ENCODE data around the gene TSBP1. TPM values are rescaled to one million over a fixed set of nuclear protein-coding genes. Genes with fewer than 3 reads are reported as not detected.

The TSBP1 gene
- total RNA-seq, 1 donor from 2014 or later, result not detected

- intact Hi-C loops (cut with DNase I), result no loop called here
- Histone ChIP-seq H3K9me3 (no peaks in the 10 kb centered on the region), H3K27ac (no peak overlapping the region), H3K36me3 (no peaks in the 10 kb centered on the region), H3K4me3 (no peak overlapping the region), H3K27me3 (no peaks in the 10 kb centered on the region), H3K4me1 (no peaks in the 10 kb centered on the region)
- no peak for DNase-seq (ENCODE audit: extremely low spot score in 2 of 2)
- TF ChIP-seq POLR2A (IDR thresholded peaks at IDR 0.05) (no peak), CTCF (IDR thresholded peaks at IDR 0.05) (no peak), POLR2AphosphoS5 (IDR thresholded peaks at IDR 0.05; ENCODE audit: insufficient read depth in 1 of 2, low read depth in 1 of 2) (no peak)
Measured at GRCh38 chr6:32355018-32355417, 16.7 kb downstream of the TSBP1 start.

- Histone ChIP-seq H3K4me3 (no peak overlapping the region), H3K9me3 (no peaks in the 10 kb centered on the region), H3K4me1 (no peaks in the 10 kb centered on the region), H3K27ac (no peak overlapping the region), H3K36me3 (no peaks in the 10 kb centered on the region), H3K27me3 (no peaks in the 10 kb centered on the region)
- intact Hi-C loops (cut with DNase I), result no loop called here
- no peak for DNase-seq (ENCODE audit: extremely low spot score in 2 of 2)
- TF ChIP-seq POLR2AphosphoS5 (IDR thresholded peaks at IDR 0.05; ENCODE audit: insufficient read depth in 1 of 2, low read depth in 1 of 2) (no peak), CTCF (IDR thresholded peaks at IDR 0.05) (no peak), POLR2A (IDR thresholded peaks at IDR 0.05) (no peak)
Measured at GRCh38 chr6:32353348-32353747, 18.4 kb downstream of the TSBP1 start.

GRCh38 chr6:32340242-32340641, 31.5 kb downstream of the TSBP1 start:
- intact Hi-C loops (cut with DNase I), result no loop called here
- H3K4me1 ChIP-seq, result no peaks in the 10 kb centered on the region
- no peaks in the 10 kb centered on the region for H3K36me3 ChIP-seq
- H3K9me3 ChIP-seq, result no peaks in the 10 kb centered on the region
- no peaks in the 10 kb centered on the region for H3K27me3 ChIP-seq
- no peak for DNase-seq (ENCODE audit: extremely low spot score in 2 of 2)
- no peak overlapping the region for H3K4me3 ChIP-seq
- TF ChIP-seq CTCF (IDR thresholded peaks at IDR 0.05), result no peak
- TF ChIP-seq POLR2A (IDR thresholded peaks at IDR 0.05), result no peak
- no peak for TF ChIP-seq POLR2AphosphoS5 (IDR thresholded peaks at IDR 0.05; ENCODE audit: insufficient read depth in 1 of 2, low read depth in 1 of 2)
- no peak overlapping the region for H3K27ac ChIP-seq

GRCh38 chr6:32337186-32337805, 34.4 kb downstream of the TSBP1 start:
- no peaks in the 10 kb centered on the region for H3K27me3 ChIP-seq
- DNase-seq (ENCODE audit: extremely low spot score in 2 of 2), result no peak
- TF ChIP-seq POLR2A (IDR thresholded peaks at IDR 0.05) (no peak), CTCF (IDR thresholded peaks at IDR 0.05) (no peak), POLR2AphosphoS5 (IDR thresholded peaks at IDR 0.05; ENCODE audit: insufficient read depth in 1 of 2, low read depth in 1 of 2) (no peak)
- H3K4me1 ChIP-seq, result no peaks in the 10 kb centered on the region
- intact Hi-C loops (cut with DNase I), result no loop called here
- H3K4me3 ChIP-seq, result no peak overlapping the region
- no peaks in the 10 kb centered on the region for H3K36me3 ChIP-seq
- H3K9me3 ChIP-seq, result no peaks in the 10 kb centered on the region
- no peak overlapping the region for H3K27ac ChIP-seq

GRCh38 chr6:32332433-32332832, 39.3 kb downstream of the TSBP1 start:
- Histone ChIP-seq H3K9me3 (no peaks in the 10 kb centered on the region), H3K36me3 (no peaks in the 10 kb centered on the region), H3K27me3 (no peaks in the 10 kb centered on the region), H3K4me1 (no peaks in the 10 kb centered on the region), H3K27ac (no peak overlapping the region), H3K4me3 (no peak overlapping the region)
- DNase-seq (ENCODE audit: extremely low spot score in 2 of 2), result no peak
- TF ChIP-seq POLR2AphosphoS5 (IDR thresholded peaks at IDR 0.05; ENCODE audit: insufficient read depth in 1 of 2, low read depth in 1 of 2) (no peak), CTCF (IDR thresholded peaks at IDR 0.05) (no peak)
- intact Hi-C loops (cut with DNase I), result no loop called here
